Activated naive CD4-positive, alpha-beta T cell treated with anti-CD3 and anti-CD28 coated beads, Interleukin-2, amount 50 U/mL, for 24 hours (primary cell): ENCODE results near the gene PRRC2C.
"Not testable (repeated sequence)": the region's sequence is repeated elsewhere in the genome, so short reads cannot be mapped to it uniquely, and the experiment has no call there.

ENCODE experiments used
- H3K27ac Mint-ChIP-seq: one replicate; pipeline ENCODE4 v1.8.0; 2021; ENCODE audit warnings: mild to moderate bottlenecking, mixed read lengths
- H3K27me3 Mint-ChIP-seq: one replicate; pipeline ENCODE4 v1.8.0; 2021; ENCODE audit warnings: mixed read lengths
- H3K36me3 Mint-ChIP-seq: one replicate; pipeline ENCODE4 v1.8.0; 2021; ENCODE audit warnings: mixed read lengths
- H3K4me1 Mint-ChIP-seq: one replicate; pipeline ENCODE4 v1.8.0; 2021; ENCODE audit warnings: mixed read lengths
- H3K4me3 Mint-ChIP-seq: one replicate; pipeline ENCODE4 v1.8.0; 2021; ENCODE audit warnings: mild to moderate bottlenecking, mixed read lengths
- H3K9me3 Mint-ChIP-seq: one replicate; pipeline ENCODE4 v1.8.0; 2021; ENCODE audit warnings: mixed read lengths

PRRC2C gene

DNA sequence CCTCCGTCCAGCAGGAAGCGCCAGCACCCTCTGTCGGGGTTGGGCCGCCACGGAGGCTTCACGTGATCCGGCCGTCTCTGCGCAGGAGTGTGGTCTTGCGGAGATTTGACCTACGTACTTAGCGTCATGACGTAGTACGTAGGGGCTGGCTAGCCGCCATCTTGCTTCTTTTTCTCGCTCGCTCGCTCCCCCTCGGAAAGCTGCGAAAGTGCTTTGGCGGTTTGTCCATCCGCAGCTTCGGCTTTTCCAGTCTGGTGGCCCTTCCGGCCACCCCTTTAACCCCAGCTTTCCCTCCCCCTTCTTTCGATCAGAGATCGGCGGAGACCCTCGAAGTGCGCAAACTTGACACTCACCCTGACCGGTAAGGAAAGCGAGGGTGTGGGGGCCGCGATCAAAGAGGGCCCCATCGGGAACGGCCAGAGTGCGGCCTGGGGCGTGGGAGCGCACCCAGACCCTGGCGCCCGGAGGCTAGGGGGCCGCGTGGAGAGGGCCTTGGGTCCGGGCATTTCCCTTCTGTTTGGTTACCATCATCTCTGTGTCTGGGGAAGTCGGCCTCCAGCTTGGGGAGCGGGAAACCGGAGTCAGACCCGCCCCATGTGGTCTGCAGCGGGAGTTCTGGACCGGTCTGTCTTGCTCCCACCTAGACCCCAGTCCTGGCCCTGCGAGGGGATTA, at the start of gene PRRC2C:
Gene PRRC2C (plus strand): TSS at position 156 of the 673 bp plus-strand sequence. CDS start 26,559 bp downstream, outside the sequence.
- H3K4me3 Mint-ChIP-seq: peak within 1 kb of the TSS; percentile 98
- no peaks in the 10 kb centered on the region for H3K9me3 Mint-ChIP-seq
- no peaks in the 10 kb centered on the region for H3K27me3 Mint-ChIP-seq
- H3K4me1 Mint-ChIP-seq: peaks cover 48% of the 10 kb centered on the region
- peak within 1 kb of the TSS; percentile 94 for H3K27ac Mint-ChIP-seq
- H3K36me3 Mint-ChIP-seq: peaks cover 11% of the 10 kb centered on the region

DNA sequence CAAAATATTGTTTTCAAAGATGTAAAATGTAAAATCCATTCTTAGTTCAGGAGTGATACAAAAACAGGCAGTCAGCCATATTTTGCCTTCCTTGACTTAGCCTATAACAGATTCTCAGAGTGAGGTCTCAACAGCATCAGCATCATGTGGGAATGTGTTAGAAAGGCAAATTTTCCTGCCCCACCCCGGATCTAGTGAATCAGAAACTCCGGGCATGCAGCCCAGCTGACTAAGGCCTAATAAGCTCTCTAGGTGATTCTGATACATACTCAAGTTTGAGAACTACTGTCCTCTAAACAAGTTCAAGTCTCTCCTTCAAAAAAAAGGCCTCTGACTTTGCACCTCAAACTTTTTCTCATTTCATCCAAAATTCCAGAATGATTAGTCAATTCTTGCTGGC, 46.9 kb upstream of the PRRC2C start:
- no peak overlapping the region for H3K27ac Mint-ChIP-seq
- H3K27me3 Mint-ChIP-seq: no peaks in the 10 kb centered on the region
- no peaks in the 10 kb centered on the region for H3K36me3 Mint-ChIP-seq
- no peaks in the 10 kb centered on the region for H3K9me3 Mint-ChIP-seq
- peaks cover 20% of the 10 kb centered on the region for H3K4me1 Mint-ChIP-seq
- H3K4me3 Mint-ChIP-seq: no peak overlapping the region

DNA sequence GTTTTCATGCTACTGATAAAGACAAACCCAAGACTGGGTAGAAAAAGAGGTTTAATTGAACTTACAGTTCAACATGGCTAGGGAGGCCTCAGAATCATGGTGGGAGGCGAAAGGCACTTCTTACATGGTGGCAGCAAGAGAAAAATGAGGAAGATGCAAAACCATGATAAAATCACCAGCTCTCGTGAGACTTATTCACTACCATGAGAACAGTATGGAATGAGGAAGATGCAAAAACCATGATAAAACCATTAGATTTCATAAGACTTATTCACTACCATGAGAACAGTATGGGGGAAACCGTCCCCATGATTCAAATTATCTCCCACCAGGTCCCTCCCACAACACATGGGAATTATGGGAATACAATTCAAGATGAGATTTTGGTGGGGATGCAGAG, 45.1 kb upstream of the PRRC2C start:
- H3K9me3 Mint-ChIP-seq, H3K27ac Mint-ChIP-seq, H3K27me3 Mint-ChIP-seq, H3K4me3 Mint-ChIP-seq, H3K36me3 Mint-ChIP-seq, H3K4me1 Mint-ChIP-seq: not testable (repeated sequence)

DNA sequence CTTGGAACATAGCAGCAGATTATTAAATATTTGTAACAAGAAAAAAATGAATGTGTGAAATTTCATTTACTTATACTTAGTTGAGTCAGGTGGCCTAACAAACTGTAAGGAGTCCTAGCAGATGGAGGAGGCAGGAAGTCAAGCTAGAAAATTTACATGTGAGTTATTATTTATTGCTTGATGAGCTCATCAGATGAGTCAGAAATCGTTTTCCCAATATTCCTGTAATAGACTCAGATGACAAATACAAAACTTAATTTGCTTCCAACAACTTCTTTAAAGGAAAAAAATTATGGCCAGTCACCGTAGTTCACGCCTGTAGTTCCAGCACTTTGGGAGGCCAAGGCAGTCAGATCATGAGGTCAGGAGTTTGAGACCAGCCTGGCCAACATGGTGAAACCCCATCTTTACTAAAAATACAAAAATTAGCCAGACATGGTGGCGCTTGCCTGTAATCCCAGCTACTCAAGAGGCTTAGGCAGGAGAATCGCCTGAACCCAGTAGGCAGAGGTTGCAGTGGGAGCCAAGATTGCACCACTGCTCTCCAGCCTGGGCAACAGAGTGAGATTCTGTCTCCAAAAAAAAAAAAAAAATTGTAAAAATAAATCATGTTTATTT, 43.9 kb upstream of the PRRC2C start:
- H3K36me3 Mint-ChIP-seq, H3K4me3 Mint-ChIP-seq, H3K4me1 Mint-ChIP-seq, H3K27ac Mint-ChIP-seq, H3K27me3 Mint-ChIP-seq, H3K9me3 Mint-ChIP-seq: not testable (repeated sequence)

DNA sequence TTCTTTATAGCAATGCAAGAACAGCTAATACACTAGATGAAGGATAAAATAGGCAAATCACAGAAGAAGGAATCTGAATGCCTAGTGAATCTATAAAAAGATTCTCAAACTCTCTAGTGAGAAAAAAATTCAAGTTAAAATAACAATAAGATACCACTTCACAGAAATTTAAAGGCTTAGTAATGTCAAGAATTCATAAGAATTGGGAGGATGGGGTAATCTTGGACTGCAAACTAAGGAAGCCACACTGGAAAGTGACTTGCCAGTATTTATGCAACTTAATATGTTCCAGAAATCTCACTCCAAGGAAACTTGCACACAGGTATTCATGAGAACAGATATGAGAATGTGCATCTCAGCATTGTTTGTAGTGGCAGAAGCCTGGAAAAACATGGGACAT, 38.9 kb upstream of the PRRC2C start:
- Mint-ChIP-seq H3K36me3 (no peaks in the 10 kb centered on the region), H3K9me3 (no peaks in the 10 kb centered on the region), H3K27me3 (peaks cover 4% of the 10 kb centered on the region), H3K27ac (no peak overlapping the region), H3K4me1 (no peaks in the 10 kb centered on the region), H3K4me3 (no peak overlapping the region)

DNA sequence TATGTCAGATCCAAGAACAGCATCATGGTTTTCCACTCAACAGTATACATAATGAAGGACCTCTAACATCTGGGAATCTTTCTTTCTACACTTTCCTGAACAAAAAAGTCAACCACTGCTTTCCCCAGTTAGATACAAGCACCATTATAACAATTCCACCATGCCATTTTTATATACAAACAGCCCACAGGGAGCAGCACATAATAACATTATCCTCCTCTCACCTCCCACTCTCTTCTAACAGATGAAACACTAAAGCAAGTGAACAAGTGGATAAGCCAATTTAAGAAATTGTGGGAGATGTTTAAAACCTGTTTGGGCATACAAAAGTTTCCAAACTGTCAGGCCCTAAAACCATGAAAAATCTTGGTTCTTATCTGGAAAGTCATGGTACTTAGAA, 29.4 kb upstream of the PRRC2C start:
- Mint-ChIP-seq H3K36me3 (peaks cover 2% of the 10 kb centered on the region), H3K9me3 (peaks cover 6% of the 10 kb centered on the region), H3K4me1 (no peaks in the 10 kb centered on the region), H3K27ac (no peak overlapping the region), H3K27me3 (peaks cover 3% of the 10 kb centered on the region), H3K4me3 (no peak overlapping the region)

DNA sequence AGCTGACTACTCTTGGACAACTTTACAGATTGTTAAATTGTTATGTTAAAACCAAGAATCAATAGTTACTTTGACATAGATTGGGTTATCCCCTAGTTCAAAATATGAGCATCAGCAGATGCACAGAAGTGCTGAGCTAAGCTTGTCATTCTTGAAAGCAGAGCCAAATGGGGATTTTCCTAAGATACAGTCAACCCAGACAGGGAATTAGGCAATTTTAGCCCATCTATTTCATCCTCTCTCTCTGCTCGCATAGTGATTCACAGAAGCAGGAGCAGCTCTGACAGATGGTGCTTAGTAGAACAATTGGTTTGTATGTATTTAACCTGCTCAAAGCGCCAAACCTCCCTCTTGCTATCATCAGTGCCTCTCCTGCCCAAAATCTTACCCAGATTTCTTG, 27.9 kb upstream of the PRRC2C start:
- Mint-ChIP-seq H3K9me3 (peaks cover 4% of the 10 kb centered on the region), H3K27me3 (no peaks in the 10 kb centered on the region), H3K27ac (no peak overlapping the region), H3K4me3 (no peak overlapping the region), H3K36me3 (peaks cover 2% of the 10 kb centered on the region), H3K4me1 (no peaks in the 10 kb centered on the region)

DNA sequence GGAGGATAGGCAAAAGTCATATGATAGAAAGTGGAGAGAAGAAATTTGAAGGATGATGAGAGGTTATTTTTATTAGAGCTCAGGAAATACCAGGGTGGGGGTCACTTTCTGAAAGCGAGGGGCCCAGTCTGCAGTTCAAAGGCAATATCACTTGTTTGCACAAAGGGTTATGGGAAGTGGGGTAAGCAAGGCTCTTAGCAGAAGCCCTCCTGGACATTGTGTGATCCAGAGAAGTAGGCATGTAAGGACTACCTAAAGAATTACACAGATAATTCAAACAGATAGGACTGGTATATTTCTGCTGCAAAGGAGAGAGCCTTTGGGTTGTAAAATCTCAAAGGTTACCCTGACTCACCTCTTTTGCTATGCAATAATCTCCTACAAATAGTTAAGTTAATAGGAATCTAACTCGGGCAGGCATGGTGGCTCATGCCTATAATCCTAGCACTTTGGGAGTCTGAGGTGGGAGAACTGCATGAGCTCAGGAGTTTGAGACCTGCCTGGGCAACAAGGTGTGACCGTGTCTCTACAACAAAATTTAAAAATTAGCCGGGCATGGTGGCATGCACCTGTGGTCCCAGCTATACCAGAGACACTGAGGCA, 25.2 kb upstream of the PRRC2C start:
- no peaks in the 10 kb centered on the region for H3K36me3 Mint-ChIP-seq
- no peaks in the 10 kb centered on the region for H3K4me1 Mint-ChIP-seq
- no peak overlapping the region for H3K27ac Mint-ChIP-seq
- no peaks in the 10 kb centered on the region for H3K9me3 Mint-ChIP-seq
- H3K27me3 Mint-ChIP-seq: no peaks in the 10 kb centered on the region
- no peak overlapping the region for H3K4me3 Mint-ChIP-seq

DNA sequence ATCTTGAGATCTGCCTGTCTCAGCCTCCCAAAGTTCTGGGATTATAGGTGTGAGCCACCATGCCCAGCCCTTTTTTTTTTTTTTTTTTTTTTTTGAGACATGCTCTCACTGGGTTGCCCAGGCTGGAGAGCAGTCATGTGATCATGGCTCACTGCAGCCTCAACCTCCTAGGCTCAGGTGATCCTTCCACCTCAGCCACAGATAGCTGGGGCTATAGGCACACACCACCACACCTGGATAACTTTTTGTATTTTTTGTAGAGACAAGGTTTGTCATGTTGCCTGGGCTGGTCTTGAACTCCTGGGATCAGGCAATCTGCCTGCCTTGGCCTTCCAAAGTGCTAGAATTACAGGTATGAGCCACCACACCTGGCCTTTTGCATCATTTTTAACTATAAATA, 17.7 kb upstream of the PRRC2C start:
- Mint-ChIP-seq H3K9me3 (no peaks in the 10 kb centered on the region), H3K27me3 (no peaks in the 10 kb centered on the region), H3K27ac (no peak overlapping the region), H3K4me1 (no peaks in the 10 kb centered on the region), H3K4me3 (no peak overlapping the region), H3K36me3 (no peaks in the 10 kb centered on the region)

DNA sequence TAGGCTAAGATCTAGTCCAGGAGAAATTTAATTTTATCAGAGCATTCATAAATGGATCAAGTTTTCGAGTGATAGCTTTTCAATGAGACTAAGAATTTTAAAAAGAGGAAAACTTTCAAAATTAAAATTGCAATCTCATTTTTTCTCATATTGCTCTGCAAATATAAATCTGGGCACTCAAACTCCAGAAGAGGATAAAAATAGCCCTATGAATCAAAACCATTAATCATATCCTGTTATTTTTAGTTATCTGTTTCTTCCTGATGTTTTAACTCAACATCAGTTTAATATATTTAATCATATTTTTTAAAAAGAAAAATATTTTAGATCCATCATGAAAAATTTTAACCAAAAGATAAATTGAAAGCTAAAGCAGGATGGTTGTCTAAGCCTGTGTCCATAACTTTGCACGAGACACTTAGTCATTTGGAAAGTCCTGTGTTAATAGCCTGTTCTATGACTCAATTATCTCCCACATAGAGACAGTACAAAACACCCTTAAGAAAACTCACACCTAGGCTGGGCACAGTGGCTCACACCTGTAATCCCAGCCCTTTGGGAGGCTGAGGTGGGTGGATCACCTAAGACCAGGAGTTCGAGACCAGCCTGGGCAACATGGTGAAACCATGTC, 17.1 kb upstream of the PRRC2C start:
- no peaks in the 10 kb centered on the region for H3K27me3 Mint-ChIP-seq
- no peaks in the 10 kb centered on the region for H3K4me1 Mint-ChIP-seq
- no peak overlapping the region for H3K4me3 Mint-ChIP-seq
- H3K27ac Mint-ChIP-seq: no peak overlapping the region
- no peaks in the 10 kb centered on the region for H3K9me3 Mint-ChIP-seq
- H3K36me3 Mint-ChIP-seq: no peaks in the 10 kb centered on the region

DNA sequence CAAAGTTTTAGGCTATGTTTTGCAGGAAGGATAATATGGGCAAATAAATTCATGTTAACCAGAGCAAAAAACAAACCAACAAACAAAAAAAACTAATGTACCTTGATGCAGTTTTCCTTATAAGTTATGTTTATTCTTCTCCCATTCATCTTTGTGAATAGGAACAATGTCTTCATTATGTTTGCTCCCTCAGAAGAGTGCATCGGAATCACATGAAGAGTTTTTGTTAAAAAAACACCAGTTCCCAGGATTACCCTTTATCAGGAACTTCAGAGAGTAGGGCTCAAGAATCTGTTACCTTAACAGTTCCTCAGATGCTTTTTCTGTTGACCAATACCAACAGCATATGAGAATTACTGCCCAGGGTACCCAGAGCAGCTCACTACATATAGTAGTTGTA, 14.6 kb upstream of the PRRC2C start:
- no peaks in the 10 kb centered on the region for H3K27me3 Mint-ChIP-seq
- H3K27ac Mint-ChIP-seq: no peak overlapping the region
- H3K4me1 Mint-ChIP-seq: no peaks in the 10 kb centered on the region
- H3K4me3 Mint-ChIP-seq: no peak overlapping the region
- no peaks in the 10 kb centered on the region for H3K9me3 Mint-ChIP-seq
- no peaks in the 10 kb centered on the region for H3K36me3 Mint-ChIP-seq

DNA sequence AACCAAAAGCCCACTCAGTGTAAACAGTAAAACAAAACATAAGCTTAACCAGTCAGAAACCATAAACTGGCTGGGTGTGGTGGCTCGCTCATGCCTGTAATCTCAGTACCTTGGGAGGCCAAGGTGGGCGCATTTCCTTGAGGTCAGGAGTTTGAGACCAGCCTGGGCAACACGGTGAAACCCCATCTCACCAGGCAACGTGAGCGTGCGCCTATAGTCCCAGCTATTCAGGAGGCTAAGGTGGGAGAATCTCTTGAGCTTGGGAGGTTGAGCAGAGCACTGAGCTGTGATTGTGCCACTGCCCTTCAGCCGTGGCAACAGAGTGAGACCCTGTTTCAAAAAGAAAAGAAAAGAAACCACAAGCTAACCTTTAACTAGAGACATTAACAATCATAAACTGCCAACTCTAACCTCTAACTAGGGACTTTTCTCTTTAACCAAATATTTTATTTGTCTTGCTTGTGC, 13.1 kb upstream of the PRRC2C start:
- H3K4me1 Mint-ChIP-seq: no peaks in the 10 kb centered on the region

DNA sequence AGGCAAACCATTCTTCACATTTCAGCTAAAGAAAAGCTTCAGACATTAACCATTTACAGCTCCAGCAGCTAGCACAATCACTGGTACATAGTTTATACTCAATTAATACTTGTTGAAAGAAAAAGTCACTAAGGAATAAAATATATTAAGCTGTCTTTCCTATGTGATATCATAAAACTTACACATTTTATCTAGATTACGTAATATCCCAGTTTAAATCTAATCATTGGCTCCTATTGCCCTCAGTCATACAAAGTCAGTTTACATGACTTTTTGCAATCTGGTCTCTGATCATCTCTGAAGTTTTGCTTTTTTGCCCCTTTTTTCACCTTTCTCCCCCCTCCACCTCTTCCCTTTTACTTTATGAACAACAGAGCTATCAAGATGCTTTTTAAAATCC, 8.5 kb upstream of the PRRC2C start:
- Mint-ChIP-seq H3K36me3 (no peaks in the 10 kb centered on the region), H3K9me3 (no peaks in the 10 kb centered on the region), H3K4me1 (peaks cover 3% of the 10 kb centered on the region), H3K4me3 (no peak overlapping the region), H3K27ac (no peak overlapping the region), H3K27me3 (no peaks in the 10 kb centered on the region)

More for the DNA sequence above, 13.1 kb upstream of the PRRC2C start:
- Mint-ChIP-seq H3K36me3 (no peaks in the 10 kb centered on the region), H3K27me3 (no peaks in the 10 kb centered on the region), H3K27ac (no peak overlapping the region), H3K9me3 (no peaks in the 10 kb centered on the region), H3K4me3 (no peak overlapping the region)

DNA sequence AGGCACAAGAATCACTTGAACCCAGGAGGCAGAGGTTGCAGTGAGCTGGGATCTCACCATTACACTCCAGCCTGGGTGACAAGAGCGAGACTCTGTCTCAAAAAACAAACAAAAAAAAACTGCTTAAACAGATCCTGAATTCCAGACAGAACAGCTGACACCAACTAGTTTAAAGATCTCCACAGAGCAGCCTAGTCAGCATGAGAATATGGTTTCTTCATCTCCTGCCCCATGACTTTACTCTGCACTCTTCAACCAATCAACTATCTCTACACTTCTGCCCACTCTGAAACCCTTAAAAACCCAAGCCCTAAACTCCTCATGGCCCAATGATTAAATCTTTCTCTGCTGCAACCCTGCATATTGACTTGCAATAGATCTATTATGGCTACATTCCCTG, 7.5 kb upstream of the PRRC2C start:
- no peaks in the 10 kb centered on the region for H3K36me3 Mint-ChIP-seq
- no peaks in the 10 kb centered on the region for H3K9me3 Mint-ChIP-seq
- H3K27ac Mint-ChIP-seq: no peak overlapping the region
- no peak overlapping the region for H3K4me3 Mint-ChIP-seq
- H3K4me1 Mint-ChIP-seq: peaks cover 3% of the 10 kb centered on the region
- no peaks in the 10 kb centered on the region for H3K27me3 Mint-ChIP-seq

DNA sequence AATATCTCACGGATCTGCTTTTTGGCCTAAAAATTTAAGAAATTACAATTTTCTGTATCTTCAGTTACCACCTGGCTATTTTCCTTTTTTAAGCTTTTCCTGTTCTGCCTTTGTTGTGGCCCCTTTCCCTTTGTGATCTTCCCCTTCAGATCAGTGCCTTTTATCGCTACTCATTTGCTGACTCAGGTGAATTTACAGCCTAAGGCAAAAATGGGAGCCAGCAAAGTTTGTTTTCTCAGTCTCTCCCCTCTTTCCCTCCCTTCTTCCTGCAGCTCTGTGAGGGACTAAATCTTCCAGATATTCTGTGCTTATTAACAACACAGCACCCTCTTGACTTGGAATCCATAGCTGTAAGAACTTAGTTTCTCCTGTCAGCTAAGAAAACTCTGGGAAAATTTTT, 5.3 kb upstream of the PRRC2C start:
- Mint-ChIP-seq H3K27me3 (no peaks in the 10 kb centered on the region), H3K4me1 (peaks cover 11% of the 10 kb centered on the region), H3K9me3 (no peaks in the 10 kb centered on the region), H3K27ac (no peak overlapping the region), H3K4me3 (no peak overlapping the region), H3K36me3 (no peaks in the 10 kb centered on the region)

DNA sequence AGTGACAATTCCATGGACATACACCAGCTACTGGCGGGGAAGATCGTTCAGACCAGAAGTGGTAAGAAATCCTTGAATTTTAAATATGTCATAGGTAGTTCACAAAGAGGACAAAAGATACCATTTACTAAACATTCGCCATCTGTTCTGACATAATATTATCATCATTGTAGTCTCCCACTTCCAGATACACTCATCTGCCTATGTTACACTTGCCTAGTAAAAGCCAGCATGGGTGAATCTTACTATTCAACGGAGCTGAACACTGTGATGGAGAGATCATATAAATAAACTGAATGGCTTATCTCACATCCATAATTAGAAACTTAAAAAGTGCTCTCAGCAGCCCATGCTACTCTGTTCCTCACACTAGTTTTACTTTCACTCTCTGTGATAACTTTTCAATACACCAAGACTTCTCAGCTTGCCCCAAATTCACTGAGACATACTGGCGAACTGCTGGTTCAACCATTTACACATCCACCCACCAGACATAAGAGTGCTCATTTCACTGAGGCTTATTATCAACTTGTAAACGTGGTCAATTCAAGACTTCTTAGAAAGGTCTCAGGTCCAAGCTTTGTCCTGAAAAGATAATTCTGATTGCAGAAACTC, 463 bp upstream of the PRRC2C start:
- Mint-ChIP-seq H3K4me3 (peak overlapping the region; percentile 98), H3K27ac (peak overlapping the region; percentile 94), H3K9me3 (no peaks in the 10 kb centered on the region), H3K4me1 (peaks cover 45% of the 10 kb centered on the region), H3K36me3 (peaks cover 7% of the 10 kb centered on the region), H3K27me3 (no peaks in the 10 kb centered on the region)
